Lower lobe of right lung (tissue), 2 donors: ENCODE data around the gene PPP3CB. TPM values are rescaled to one million over a fixed set of nuclear protein-coding genes. Genes with fewer than 3 reads are reported as not detected.

Experiments used
- ATAC-seq, 2 donors: fragments of 200-7000 bp; cut with Tn5 transposase; one replicate each; pipeline ENCODE4 v1.9.1; 2020 to 2022; ENCODE audit warnings: mild to moderate bottlenecking in 2 of 2, moderate library complexity in 2 of 2
- DNase-seq: peaks from one replicate; pipeline ENCODE4 v3.0.0-alpha.2; 2020
- H3K27ac ChIP-seq: fragments of 200-600 bp; one replicate; pipeline ENCODE4 v1.8.0; 2022
- H3K27me3 ChIP-seq: fragments of 200-600 bp; one replicate; pipeline ENCODE4 v1.8.0; 2022; ENCODE audit warnings: low read depth
- H3K36me3 ChIP-seq: fragments of 200-600 bp; one replicate; pipeline ENCODE4 v1.8.0; 2022; ENCODE audit warnings: mild to moderate bottlenecking
- H3K4me1 ChIP-seq: fragments of 200-600 bp; one replicate; pipeline ENCODE4 v1.8.0; 2022
- H3K4me3 ChIP-seq: fragments of 200-600 bp; one replicate; pipeline ENCODE4 v1.8.0; 2022; ENCODE audit warnings: mild to moderate bottlenecking
- H3K9me3 ChIP-seq: fragments of 200-600 bp; one replicate; pipeline ENCODE4 v1.8.0; 2022
- intact Hi-C: fragments of 100-400 bp; cut with DNase I; formaldehyde crosslinking; loops from one replicate; pipeline ENCODE4 v1.11.0; 2022
- total RNA-seq: library from RNA; stranded (reverse); fragmentation: NEBNext Ultra II Directional; extraction: Animal tissue kit (Norgen Biotek cat#: 25700); gene quantifications from one replicate; pipeline ENCODE4 v1.2.1, GENCODE V29; 2021
- TF ChIP-seq, protein P1 (sequence below): fragments of 200-600 bp; IDR thresholded peaks from one replicate; pipeline ENCODE4 v1.8.0; 2022; ENCODE audit warnings: antibody characterized with exemption, mild to moderate bottlenecking
- donor health status: DM: no; HTN: yes; CAD: no; lungs with severe emphysema.

Gene PPP3CB
- total RNA-seq, 1 donor from 2014 or later = 41.3 TPM

DNA sequence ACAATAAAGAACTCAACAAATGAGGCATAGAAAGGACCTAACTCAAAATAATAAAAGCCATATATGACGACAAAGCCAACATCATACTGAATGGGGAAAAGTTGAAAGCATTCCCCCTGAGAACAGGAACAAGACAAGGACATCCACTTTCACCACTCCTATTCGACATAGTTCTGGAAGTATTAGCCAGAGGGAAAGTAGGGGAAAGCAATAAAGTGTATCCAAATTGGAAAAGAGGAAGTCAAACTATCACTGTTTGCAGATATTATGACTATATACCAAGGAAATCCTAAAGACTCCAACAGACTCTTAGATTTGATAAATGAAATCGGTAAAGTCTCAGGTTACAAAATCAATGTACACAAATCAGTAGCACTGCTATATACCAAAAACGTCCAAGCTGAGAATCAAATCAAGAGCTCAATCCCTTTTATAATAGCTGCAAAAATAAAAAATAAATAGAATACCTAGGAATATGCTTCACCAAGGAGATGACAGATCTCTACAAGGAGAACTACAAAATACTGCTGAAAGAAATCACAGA is 86.8 kb downstream of the PPP3CB start:
- Histone ChIP-seq H3K27me3 (no peaks in the 10 kb centered on the region), H3K9me3 (no peaks in the 10 kb centered on the region), H3K4me3 (no peak overlapping the region), H3K4me1 (peaks cover 27% of the 10 kb centered on the region), H3K36me3 (peaks cover 7% of the 10 kb centered on the region), H3K27ac (no peak overlapping the region)
- TF ChIP-seq, protein P1, sequence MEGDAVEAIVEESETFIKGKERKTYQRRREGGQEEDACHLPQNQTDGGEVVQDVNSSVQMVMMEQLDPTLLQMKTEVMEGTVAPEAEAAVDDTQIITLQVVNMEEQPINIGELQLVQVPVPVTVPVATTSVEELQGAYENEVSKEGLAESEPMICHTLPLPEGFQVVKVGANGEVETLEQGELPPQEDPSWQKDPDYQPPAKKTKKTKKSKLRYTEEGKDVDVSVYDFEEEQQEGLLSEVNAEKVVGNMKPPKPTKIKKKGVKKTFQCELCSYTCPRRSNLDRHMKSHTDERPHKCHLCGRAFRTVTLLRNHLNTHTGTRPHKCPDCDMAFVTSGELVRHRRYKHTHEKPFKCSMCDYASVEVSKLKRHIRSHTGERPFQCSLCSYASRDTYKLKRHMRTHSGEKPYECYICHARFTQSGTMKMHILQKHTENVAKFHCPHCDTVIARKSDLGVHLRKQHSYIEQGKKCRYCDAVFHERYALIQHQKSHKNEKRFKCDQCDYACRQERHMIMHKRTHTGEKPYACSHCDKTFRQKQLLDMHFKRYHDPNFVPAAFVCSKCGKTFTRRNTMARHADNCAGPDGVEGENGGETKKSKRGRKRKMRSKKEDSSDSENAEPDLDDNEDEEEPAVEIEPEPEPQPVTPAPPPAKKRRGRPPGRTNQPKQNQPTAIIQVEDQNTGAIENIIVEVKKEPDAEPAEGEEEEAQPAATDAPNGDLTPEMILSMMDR = no peak
- intact Hi-C loops = no loop called here
- ATAC-seq (no peak), DNase-seq (no peak)

DNA sequence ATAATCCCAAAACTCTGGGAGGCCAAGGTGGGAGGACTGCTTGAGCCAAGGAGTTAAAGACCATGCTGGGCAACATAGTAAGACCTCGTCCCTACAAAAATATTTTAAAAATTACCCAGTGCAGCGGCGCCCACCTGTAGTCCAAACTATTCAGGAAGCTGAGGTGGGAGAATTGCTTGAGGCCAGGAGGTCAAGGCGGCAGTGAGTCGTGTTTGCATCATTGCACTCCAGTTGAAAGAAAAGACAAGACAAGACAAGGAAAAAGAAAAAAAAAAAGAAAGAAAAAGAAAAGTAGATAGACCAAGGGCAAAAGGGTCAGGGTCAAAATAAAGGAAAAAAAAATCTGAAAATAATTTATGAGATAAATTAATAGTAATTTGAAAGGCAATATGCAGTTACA is 87.8 kb downstream of the PPP3CB start:
- Histone ChIP-seq H3K9me3 (no peaks in the 10 kb centered on the region), H3K27ac (no peak overlapping the region), H3K4me1 (peaks cover 26% of the 10 kb centered on the region), H3K4me3 (no peak overlapping the region), H3K27me3 (no peaks in the 10 kb centered on the region), H3K36me3 (peaks cover 7% of the 10 kb centered on the region)
- ATAC-seq = no peak
- intact Hi-C loops = no loop called here
- DNase-seq = no peak
- TF ChIP-seq, protein P1 = no peak

- Histone ChIP-seq H3K4me1 (peaks cover 21% of the 10 kb centered on the region), H3K9me3 (no peaks in the 10 kb centered on the region), H3K36me3 (peaks cover 7% of the 10 kb centered on the region), H3K4me3 (no peak overlapping the region), H3K27ac (no peak overlapping the region), H3K27me3 (no peaks in the 10 kb centered on the region)
- DNase-seq = no peak
- no peak for ATAC-seq
- intact Hi-C loops = no loop called here
- TF ChIP-seq, protein P1 = no peak
Observed at GRCh38 chr10:73407495-73407894, 88.3 kb downstream of the PPP3CB start.

- Histone ChIP-seq H3K4me1 (peaks cover 14% of the 10 kb centered on the region), H3K9me3 (no peaks in the 10 kb centered on the region), H3K4me3 (no peak overlapping the region), H3K27ac (no peak overlapping the region), H3K36me3 (peaks cover 7% of the 10 kb centered on the region), H3K27me3 (no peaks in the 10 kb centered on the region)
- intact Hi-C loops = no loop called here
- no peak for DNase-seq
- TF ChIP-seq, protein P1 = no peak
- no peak for ATAC-seq
Observed at GRCh38 chr10:73406846-73407245, 89.0 kb downstream of the PPP3CB start.

DNA sequence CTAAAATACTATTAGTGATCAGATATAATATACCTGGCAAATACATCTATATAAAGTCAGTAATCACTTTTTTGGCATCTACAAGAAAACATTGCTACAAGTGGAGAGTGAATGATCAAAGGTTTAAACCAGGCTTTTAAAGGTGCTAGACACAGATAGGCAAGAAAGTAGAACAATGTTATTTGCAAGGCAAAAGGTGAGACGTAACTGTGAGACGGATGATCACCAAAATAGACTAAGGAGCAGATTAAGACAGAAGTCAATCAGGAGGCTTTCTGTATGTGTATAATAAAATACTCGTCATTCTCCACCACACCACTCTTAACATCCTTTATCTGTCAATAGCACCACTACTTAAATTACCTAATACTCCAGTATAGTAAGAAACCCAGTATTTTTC is 90.3 kb downstream of the PPP3CB start:
- TF ChIP-seq, protein P1 = no peak

More for the DNA sequence above, 90.3 kb downstream of the PPP3CB start:
- Histone ChIP-seq H3K4me1 (peaks cover 14% of the 10 kb centered on the region), H3K27me3 (no peaks in the 10 kb centered on the region), H3K9me3 (no peaks in the 10 kb centered on the region), H3K27ac (no peak overlapping the region), H3K36me3 (peaks cover 9% of the 10 kb centered on the region), H3K4me3 (no peak overlapping the region)
- intact Hi-C loops = no loop called here
- no peak for DNase-seq
- ATAC-seq = no peak
